Effector CD8-positive, alpha-beta T cell (primary cell): ENCODE results near the gene BAZ2B.
"Not testable (repeated sequence)": the region's sequence is repeated elsewhere in the genome, so short reads cannot be mapped to it uniquely, and the experiment has no call there.

ENCODE experiments used
- DNase-seq: peaks from one replicate; lab custom pipeline; 2025; lab: John Stamatoyannopoulos, UW
- total RNA-seq, 4 experiments: gene quantifications; one replicate each; lab custom pipeline; 2026; lab: John Stamatoyannopoulos, UW

The BAZ2B gene
- 35.9 to 86.6 (median 66.4) reads per million in 4 experiments for total RNA-seq

GRCh38 chr2:159616286-159616701, at the start of gene BAZ2B:
TSS of gene BAZ2B (minus strand) at chr2:159616548. CDS start at chr2:159478719, 137,829 bp downstream.
- no peak for DNase-seq

- no peak for DNase-seq
Measured at GRCh38 chr2:159661286-159661685, 44.9 kb upstream of the BAZ2B start.

- DNase-seq, result no peak
Measured at GRCh38 chr2:159658881-159659873, 42.8 kb upstream of the BAZ2B start.

- no peak for DNase-seq
Measured at GRCh38 chr2:159653962-159654361, 37.6 kb upstream of the BAZ2B start.

- DNase-seq, result no peak
Measured at GRCh38 chr2:159651884-159652283, 35.5 kb upstream of the BAZ2B start.

- DNase-seq, result no peak
Measured at GRCh38 chr2:159650574-159650973, 34.2 kb upstream of the BAZ2B start.

- DNase-seq, result no peak
Measured at GRCh38 chr2:159648643-159649042, 32.3 kb upstream of the BAZ2B start.

- DNase-seq, result no peak
Measured at GRCh38 chr2:159647667-159648066, 31.3 kb upstream of the BAZ2B start.

- DNase-seq, result no peak
Measured at GRCh38 chr2:159640176-159640575, 23.8 kb upstream of the BAZ2B start.

- DNase-seq, result no peak
Measured at GRCh38 chr2:159639712-159640111, 23.4 kb upstream of the BAZ2B start.

GRCh38 chr2:159639071-159639470, 22.7 kb upstream of the BAZ2B start:
- DNase-seq, result no peak

- no peak for DNase-seq
Measured at GRCh38 chr2:159637988-159638501, 21.7 kb upstream of the BAZ2B start.

GRCh38 chr2:159637240-159637639, 20.9 kb upstream of the BAZ2B start:
- DNase-seq, result no peak

GRCh38 chr2:159635006-159635789, 18.9 kb upstream of the BAZ2B start:
- DNase-seq, result no peak

- DNase-seq, result no peak
Measured at GRCh38 chr2:159633219-159633618, 16.9 kb upstream of the BAZ2B start.

GRCh38 chr2:159625628-159626027, 9.3 kb upstream of the BAZ2B start:
- DNase-seq, result not testable (repeated sequence)

- no peak for DNase-seq
Measured at GRCh38 chr2:159623436-159623835, 7.1 kb upstream of the BAZ2B start.

GRCh38 chr2:159622966-159623365, 6.6 kb upstream of the BAZ2B start:
- DNase-seq, result no peak

- no peak for DNase-seq
Measured at GRCh38 chr2:159620796-159621195, 4.4 kb upstream of the BAZ2B start.

GRCh38 chr2:159617646-159618045, 1.3 kb upstream of the BAZ2B start:
- DNase-seq, result no peak

GRCh38 chr2:159617100-159617499, 752 bp upstream of the BAZ2B start:
- no peak for DNase-seq
